K562 (cell line): ENCODE measurements around the gene SORBS2. TPM values are rescaled to one million over a fixed set of nuclear protein-coding genes. Genes with fewer than 3 reads are reported as not detected.

Experiments used
- CBX2 ChIP-seq: fragments of 200-600 bp; sonication (generic); IDR thresholded peaks from one replicate; pipeline ENCODE4 v1.6.1; 2012; ENCODE audit warnings: mild to moderate bottlenecking, low read length, inconsistent platforms; ENCODE audit not compliant: insufficient read depth, poor library complexity, severe bottlenecking
- FOXJ3 ChIP-seq: sonication (generic); formaldehyde crosslinking; IDR thresholded peaks from 2 replicates; pipeline ENCODE4 v1.4.0; 2020; ENCODE audit warnings: mild to moderate bottlenecking, missing genetic modification reagents
- FUS ChIP-seq: fragments of 200-400 bp; formaldehyde crosslinking; optimal IDR thresholded peaks from 2 replicates; pipeline ENCODE3; 2017; ENCODE audit warnings: low read depth, low read length
- GABPA ChIP-seq: fragments of 200-800 bp; sonication (Bioruptor generic); conservative IDR thresholded peaks from 2 replicates; pipeline ENCODE4 v1.6.1; 2016; ENCODE audit warnings: low read depth, missing genetic modification characterization, missing compliant biosample characterization
- GABPB2 ChIP-seq: fragments of 250-450 bp; sonication (Bioruptor Pico); conservative IDR thresholded peaks from 2 replicates; pipeline ENCODE4 v1.5.1; 2021; ENCODE audit warnings: mild to moderate bottlenecking
- HDAC8 ChIP-seq: fragments of 450-650 bp; IDR thresholded peaks from 2 replicates; pipeline ENCODE4 v1.6.1; 2016; ENCODE audit warnings: mild to moderate bottlenecking, missing genetic modification characterization, moderate library complexity, missing compliant biosample characterization
- LARP7 ChIP-seq: fragments of 450-650 bp; IDR thresholded peaks from 2 replicates; pipeline ENCODE4 v1.6.1; 2016
- LEF1 ChIP-seq: fragments of 450-650 bp; IDR thresholded peaks from 2 replicates; pipeline ENCODE4 v1.6.1; 2016; ENCODE audit warnings: mild to moderate bottlenecking
- MTF1 ChIP-seq: fragments of 250-450 bp; sonication (Bioruptor Pico); IDR thresholded peaks from 2 replicates; pipeline ENCODE4 v1.9.0; 2021; ENCODE audit warnings: moderate library complexity, mild to moderate bottlenecking, inconsistent platforms, borderline replicate concordance
- SIX5 ChIP-seq, 2 experiments: IDR thresholded peaks; 2 replicates each; pipeline ENCODE4 v1.6.1; 2011; ENCODE audit warnings: low read length in 2 of 2, borderline replicate concordance in 1 of 2, low read depth in 1 of 2, mild to moderate bottlenecking in 1 of 2, moderate library complexity in 1 of 2; ENCODE audit not compliant: insufficient read depth in 1 of 2
- SRSF1 ChIP-seq: fragments of 200-400 bp; formaldehyde crosslinking; IDR thresholded peaks from 2 replicates; pipeline ENCODE4 v1.6.1; 2017; ENCODE audit warnings: mild to moderate bottlenecking, low read depth, low read length, moderate library complexity
- ZC3H4 ChIP-seq: sonication (generic); formaldehyde crosslinking; IDR thresholded peaks from 2 replicates; pipeline ENCODE4 v1.9.0; 2021; ENCODE audit warnings: missing genetic modification reagents, borderline replicate concordance
- ZNF212 ChIP-seq: fragments of 450-650 bp; formaldehyde crosslinking; IDR thresholded peaks from 2 replicates; pipeline ENCODE4 v1.4.0; 2020; ENCODE audit warnings: mild to moderate bottlenecking
- ZNF551 ChIP-seq: fragments of 250-450 bp; sonication (Bioruptor Pico); IDR thresholded peaks from 2 replicates; pipeline ENCODE4 v1.5.0; 2021; ENCODE audit warnings: mild to moderate bottlenecking, moderate library complexity
- ZNF77 ChIP-seq: fragments of 250-450 bp; sonication (Bioruptor Pico); IDR thresholded peaks from 2 replicates; pipeline ENCODE4 v1.5.0; 2020
- polyA plus RNA-seq, 8 experiments: library from polyadenylated mRNA; depleted of rRNA in 4 of 8; stranded (reverse) in 5 of 8; unstranded in 3 of 8; fragments of >200 nt; fragmentation: Nextera tagmentation in 2 of 8; fragmentation: Illumina TruSeq in 1 of 8; extraction: Ambion mirVana in 2 of 8; extraction: Trizol in 1 of 8; gene quantifications; 2 replicates each; pipeline versions ENCODE4 v1.2.1 to v1.2.3, GENCODE V29; 2011 to 2014; ENCODE audit warnings: inconsistent platforms in 1 of 8, missing spikeins in 1 of 8
- total RNA-seq, 7 experiments: library from RNA; depleted of rRNA in 6 of 7; stranded (reverse); fragments of >200 nt in 6 of 7; fragmentation: Illumina TruSeq in 2 of 7; extraction: Trizol in 2 of 7; gene quantifications; 2 replicates each; pipeline versions ENCODE4 v1.2.1 to v1.2.3, GENCODE V29; 2011 to 2021; ENCODE audit warnings: low replicate concordance in 1 of 7
- TF ChIP-seq, protein P1 (sequence below): fragments of 200-800 bp; sonication (Bioruptor generic); IDR thresholded peaks from 2 replicates; pipeline ENCODE4 v1.6.1; 2016; ENCODE audit warnings: missing genetic modification characterization, missing compliant biosample characterization
- TF ChIP-seq, protein P2 (sequence below): IDR thresholded peaks from 2 replicates; pipeline ENCODE4 v1.6.1; 2016; ENCODE audit warnings: missing genetic modification characterization, missing compliant biosample characterization
- TF ChIP-seq, protein P3 (sequence below), 2 experiments: fragments of 450-650 bp in 1 of 2; sonication (generic) in 1 of 2; formaldehyde crosslinking in 1 of 2; IDR thresholded peaks in 1 of 2; conservative IDR thresholded peaks in 1 of 2; 2 replicates each; pipeline versions ENCODE4 v1.6.1 to v1.8.1; 2016 to 2023; ENCODE audit warnings: mild to moderate bottlenecking in 2 of 2, moderate library complexity in 2 of 2, inconsistent platforms in 1 of 2, missing genetic modification reagents in 1 of 2
- TF ChIP-seq, protein P4 (sequence below): fragments of 200-800 bp; sonication (Bioruptor generic); IDR thresholded peaks from 2 replicates; pipeline ENCODE4 v1.6.1; 2017; ENCODE audit warnings: missing genetic modification characterization, missing compliant biosample characterization

SORBS2 gene
- total and polyA plus RNA-seq, 9 of the 15 experiments (the other 6 are each of a cell fraction or from before 2014, with no cell fraction given) = 0.29 TPM; not detected in 8

DNA sequence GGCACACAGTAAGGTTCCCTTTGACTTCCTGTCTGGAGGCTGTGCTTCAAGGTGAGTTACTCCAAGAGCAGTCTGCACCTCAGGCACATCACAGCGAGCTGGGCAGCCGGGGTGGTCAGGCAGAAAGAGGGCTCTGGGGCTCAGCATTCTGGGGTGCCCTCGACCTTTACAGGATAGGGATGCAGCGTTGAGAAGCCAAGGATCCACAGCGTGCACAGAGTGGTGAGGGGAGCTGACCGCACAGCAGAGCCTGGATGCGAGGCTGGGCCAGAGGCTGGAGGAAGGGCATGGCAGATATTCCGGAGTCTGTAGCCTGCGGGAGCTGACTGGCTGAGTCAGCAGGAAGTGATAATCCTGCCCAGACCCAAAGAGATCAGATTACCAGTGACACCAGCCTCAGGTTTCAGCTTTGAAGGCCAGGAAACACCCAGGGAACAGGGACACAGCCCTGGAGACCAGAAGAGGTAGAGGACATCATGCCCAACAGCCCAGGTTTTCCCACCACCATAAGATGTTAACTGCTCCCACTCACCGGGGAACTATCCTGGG lies 238.3 kb downstream of the SORBS2 start (continued):
- TF ChIP-seq GABPA (tag) (peak; percentile 65), SRSF1 (no peak), LEF1 (0 out of 2 replicates have a peak, but pooled peaks have one; percentile 54), FOXJ3 (no peak), ZNF551 (CRISPR knock-in tag) (no peak), MTF1 (CRISPR knock-in tag) (no peak), HDAC8 (tag) (0 out of 2 replicates have a peak, but pooled peaks have one; percentile 37), ZNF212 (CRISPR knock-in tag) (no peak), CBX2 (no peak), SIX5 (IDR thresholded peaks at IDR 0.05; ENCODE audit: borderline replicate concordance in 1 of 2, insufficient read depth in 1 of 2, low read depth in 1 of 2, low read length in 2 of 2) (no peak), LARP7 (no peak), ZC3H4 (no peak), FUS (no peak), GABPB2 (no peak), ZNF77 (CRISPR knock-in tag) (no peak)
- TF ChIP-seq, protein P1, sequence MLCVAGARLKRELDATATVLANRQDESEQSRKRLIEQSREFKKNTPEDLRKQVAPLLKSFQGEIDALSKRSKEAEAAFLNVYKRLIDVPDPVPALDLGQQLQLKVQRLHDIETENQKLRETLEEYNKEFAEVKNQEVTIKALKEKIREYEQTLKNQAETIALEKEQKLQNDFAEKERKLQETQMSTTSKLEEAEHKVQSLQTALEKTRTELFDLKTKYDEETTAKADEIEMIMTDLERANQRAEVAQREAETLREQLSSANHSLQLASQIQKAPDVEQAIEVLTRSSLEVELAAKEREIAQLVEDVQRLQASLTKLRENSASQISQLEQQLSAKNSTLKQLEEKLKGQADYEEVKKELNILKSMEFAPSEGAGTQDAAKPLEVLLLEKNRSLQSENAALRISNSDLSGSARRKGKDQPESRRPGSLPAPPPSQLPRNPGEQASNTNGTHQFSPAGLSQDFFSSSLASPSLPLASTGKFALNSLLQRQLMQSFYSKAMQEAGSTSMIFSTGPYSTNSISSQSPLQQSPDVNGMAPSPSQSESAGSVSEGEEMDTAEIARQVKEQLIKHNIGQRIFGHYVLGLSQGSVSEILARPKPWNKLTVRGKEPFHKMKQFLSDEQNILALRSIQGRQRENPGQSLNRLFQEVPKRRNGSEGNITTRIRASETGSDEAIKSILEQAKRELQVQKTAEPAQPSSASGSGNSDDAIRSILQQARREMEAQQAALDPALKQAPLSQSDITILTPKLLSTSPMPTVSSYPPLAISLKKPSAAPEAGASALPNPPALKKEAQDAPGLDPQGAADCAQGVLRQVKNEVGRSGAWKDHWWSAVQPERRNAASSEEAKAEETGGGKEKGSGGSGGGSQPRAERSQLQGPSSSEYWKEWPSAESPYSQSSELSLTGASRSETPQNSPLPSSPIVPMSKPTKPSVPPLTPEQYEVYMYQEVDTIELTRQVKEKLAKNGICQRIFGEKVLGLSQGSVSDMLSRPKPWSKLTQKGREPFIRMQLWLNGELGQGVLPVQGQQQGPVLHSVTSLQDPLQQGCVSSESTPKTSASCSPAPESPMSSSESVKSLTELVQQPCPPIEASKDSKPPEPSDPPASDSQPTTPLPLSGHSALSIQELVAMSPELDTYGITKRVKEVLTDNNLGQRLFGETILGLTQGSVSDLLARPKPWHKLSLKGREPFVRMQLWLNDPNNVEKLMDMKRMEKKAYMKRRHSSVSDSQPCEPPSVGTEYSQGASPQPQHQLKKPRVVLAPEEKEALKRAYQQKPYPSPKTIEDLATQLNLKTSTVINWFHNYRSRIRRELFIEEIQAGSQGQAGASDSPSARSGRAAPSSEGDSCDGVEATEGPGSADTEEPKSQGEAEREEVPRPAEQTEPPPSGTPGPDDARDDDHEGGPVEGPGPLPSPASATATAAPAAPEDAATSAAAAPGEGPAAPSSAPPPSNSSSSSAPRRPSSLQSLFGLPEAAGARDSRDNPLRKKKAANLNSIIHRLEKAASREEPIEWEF (CRISPR knock-in tag) = no peak
- TF ChIP-seq, protein P2, sequence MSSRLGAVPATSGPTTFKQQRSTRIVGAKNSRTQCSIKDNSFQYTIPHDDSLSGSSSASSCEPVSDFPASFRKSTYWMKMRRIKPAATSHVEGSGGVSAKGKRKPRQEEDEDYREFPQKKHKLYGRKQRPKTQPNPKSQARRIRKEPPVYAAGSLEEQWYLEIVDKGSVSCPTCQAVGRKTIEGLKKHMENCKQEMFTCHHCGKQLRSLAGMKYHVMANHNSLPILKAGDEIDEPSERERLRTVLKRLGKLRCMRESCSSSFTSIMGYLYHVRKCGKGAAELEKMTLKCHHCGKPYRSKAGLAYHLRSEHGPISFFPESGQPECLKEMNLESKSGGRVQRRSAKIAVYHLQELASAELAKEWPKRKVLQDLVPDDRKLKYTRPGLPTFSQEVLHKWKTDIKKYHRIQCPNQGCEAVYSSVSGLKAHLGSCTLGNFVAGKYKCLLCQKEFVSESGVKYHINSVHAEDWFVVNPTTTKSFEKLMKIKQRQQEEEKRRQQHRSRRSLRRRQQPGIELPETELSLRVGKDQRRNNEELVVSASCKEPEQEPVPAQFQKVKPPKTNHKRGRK (tag) = no peak
- TF ChIP-seq, protein P3, sequence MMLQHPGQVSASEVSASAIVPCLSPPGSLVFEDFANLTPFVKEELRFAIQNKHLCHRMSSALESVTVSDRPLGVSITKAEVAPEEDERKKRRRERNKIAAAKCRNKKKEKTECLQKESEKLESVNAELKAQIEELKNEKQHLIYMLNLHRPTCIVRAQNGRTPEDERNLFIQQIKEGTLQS (IDR thresholded peaks at IDR 0.05) = peak; percentile 58; the same call in 1 of the 2 replicates
- TF ChIP-seq, protein P3 (CRISPR knock-in tag; conservative IDR thresholded peaks at IDR 0.05) = no peak
- TF ChIP-seq, protein P4, sequence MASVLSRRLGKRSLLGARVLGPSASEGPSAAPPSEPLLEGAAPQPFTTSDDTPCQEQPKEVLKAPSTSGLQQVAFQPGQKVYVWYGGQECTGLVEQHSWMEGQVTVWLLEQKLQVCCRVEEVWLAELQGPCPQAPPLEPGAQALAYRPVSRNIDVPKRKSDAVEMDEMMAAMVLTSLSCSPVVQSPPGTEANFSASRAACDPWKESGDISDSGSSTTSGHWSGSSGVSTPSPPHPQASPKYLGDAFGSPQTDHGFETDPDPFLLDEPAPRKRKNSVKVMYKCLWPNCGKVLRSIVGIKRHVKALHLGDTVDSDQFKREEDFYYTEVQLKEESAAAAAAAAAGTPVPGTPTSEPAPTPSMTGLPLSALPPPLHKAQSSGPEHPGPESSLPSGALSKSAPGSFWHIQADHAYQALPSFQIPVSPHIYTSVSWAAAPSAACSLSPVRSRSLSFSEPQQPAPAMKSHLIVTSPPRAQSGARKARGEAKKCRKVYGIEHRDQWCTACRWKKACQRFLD (CRISPR knock-in tag) = no peak
